ENCODE data around the gene TMEM185B. TPM values are rescaled to one million over a fixed set of nuclear protein-coding genes. Genes with fewer than 3 reads are reported as not detected.

The TMEM185B gene
- total RNA-seq, 4 donors from 2014 or later = 22.8 to 40.0 (median 30.4) TPM

- peak in 1 of 2 donors; percentile 40 for DNase-seq (ENCODE audit: low spot score in 2 of 2)
- H3K36me3 ChIP-seq = no peaks in the 10 kb centered on the region
- no peak overlapping the region for H3K27ac ChIP-seq
- 85% methylated on average over 3 of the region's 3 CpGs for WGBS
- H3K4me1 ChIP-seq = peaks cover 45% of the 10 kb centered on the region
- no peaks in the 10 kb centered on the region for H3K27me3 ChIP-seq
- TF ChIP-seq CTCF (IDR thresholded peaks at IDR 0.05) (no peak), EP300 (IDR thresholded peaks at IDR 0.05) (no peak), POLR2AphosphoS5 (IDR thresholded peaks at IDR 0.05) (no peak), POLR2A (IDR thresholded peaks at IDR 0.05) (no peak)
- H3K4me3 ChIP-seq = no peak overlapping the region
- H3K9me3 ChIP-seq = no peaks in the 10 kb centered on the region
Measured at GRCh38 chr2:120251078-120251477, 27.9 kb upstream of the TMEM185B start.

- Histone ChIP-seq H3K4me3 (no peak overlapping the region), H3K27ac (no peak overlapping the region), H3K27me3 (no peaks in the 10 kb centered on the region), H3K36me3 (no peaks in the 10 kb centered on the region), H3K4me1 (peaks cover 46% of the 10 kb centered on the region), H3K9me3 (no peaks in the 10 kb centered on the region)
- no peak for TF ChIP-seq POLR2A (IDR thresholded peaks at IDR 0.05)
- TF ChIP-seq EP300 (IDR thresholded peaks at IDR 0.05) = no peak
- no peak for TF ChIP-seq CTCF (IDR thresholded peaks at IDR 0.05)
- TF ChIP-seq POLR2AphosphoS5 (IDR thresholded peaks at IDR 0.05) = no peak
- peak in 1 of 2 donors; percentile 54 for DNase-seq (ENCODE audit: low spot score in 2 of 2)
- WGBS = 75% methylated on average over 3 of the region's 4 CpGs
Measured at GRCh38 chr2:120250640-120251039, 27.4 kb upstream of the TMEM185B start.

- Histone ChIP-seq H3K4me1 (peaks cover 30% of the 10 kb centered on the region), H3K36me3 (no peaks in the 10 kb centered on the region), H3K27me3 (no peaks in the 10 kb centered on the region), H3K27ac (no peak overlapping the region), H3K4me3 (no peak overlapping the region), H3K9me3 (no peaks in the 10 kb centered on the region)
- DNase-seq (ENCODE audit: low spot score in 2 of 2) = peak in 1 of 2 donors; percentile 31
- TF ChIP-seq POLR2A (IDR thresholded peaks at IDR 0.05) = no peak
- TF ChIP-seq POLR2AphosphoS5 (IDR thresholded peaks at IDR 0.05) = no peak
- TF ChIP-seq CTCF (IDR thresholded peaks at IDR 0.05) = no peak
- no peak for TF ChIP-seq EP300 (IDR thresholded peaks at IDR 0.05)
- WGBS = 73% methylated on average over 6 of the region's 6 CpGs
Measured at GRCh38 chr2:120247851-120248250, 24.7 kb upstream of the TMEM185B start.

- Histone ChIP-seq H3K4me3 (no peak overlapping the region), H3K27ac (no peak overlapping the region), H3K4me1 (peaks cover 25% of the 10 kb centered on the region), H3K9me3 (no peaks in the 10 kb centered on the region), H3K27me3 (no peaks in the 10 kb centered on the region), H3K36me3 (no peaks in the 10 kb centered on the region)
- TF ChIP-seq POLR2AphosphoS5 (IDR thresholded peaks at IDR 0.05) (no peak), POLR2A (IDR thresholded peaks at IDR 0.05) (no peak), CTCF (IDR thresholded peaks at IDR 0.05) (no peak), EP300 (IDR thresholded peaks at IDR 0.05) (no peak)
- no peak for DNase-seq (ENCODE audit: low spot score in 2 of 2)
- 66% methylated on average over 20 of the region's 20 CpGs for WGBS
Measured at GRCh38 chr2:120246546-120247300, 23.5 kb upstream of the TMEM185B start.

- no peak overlapping the region for H3K27ac ChIP-seq
- TF ChIP-seq CTCF (IDR thresholded peaks at IDR 0.05) (no peak), POLR2AphosphoS5 (IDR thresholded peaks at IDR 0.05) (no peak), POLR2A (IDR thresholded peaks at IDR 0.05) (no peak), EP300 (IDR thresholded peaks at IDR 0.05) (no peak)
- no peaks in the 10 kb centered on the region for H3K9me3 ChIP-seq
- H3K36me3 ChIP-seq = no peaks in the 10 kb centered on the region
- 70% methylated on average over 10 of the region's 15 CpGs for WGBS
- no peak overlapping the region for H3K4me3 ChIP-seq
- H3K4me1 ChIP-seq = peaks cover 23% of the 10 kb centered on the region
- peak in 1 of 2 donors; percentile 56 for DNase-seq (ENCODE audit: low spot score in 2 of 2)
- no peaks in the 10 kb centered on the region for H3K27me3 ChIP-seq
Measured at GRCh38 chr2:120245520-120246332, 22.5 kb upstream of the TMEM185B start.

Measured in suprapubic skin (tissue), 4 donors.